ENCODE data around the gene HPN. TPM values are rescaled to one million over a fixed set of nuclear protein-coding genes. Genes with fewer than 3 reads are reported as not detected.

Gene HPN
- total RNA-seq, 3 donors from 2014 or later (not counting 1 experiment from before 2014, with no cell fraction given) = not detected

GRCh38 chr19:35061583-35062373 lies 20.3 kb downstream of the HPN start:
- Histone ChIP-seq H3K27ac (ENCODE audit: low read length) (no peak overlapping the region), H3K4me1 (ENCODE audit: control insufficient read depth, insufficient read depth, low read length) (no peaks in the 10 kb centered on the region), H3K4me3 (ENCODE audit: low read length) (no peak overlapping the region), H3K9me3 (ENCODE audit: control insufficient read depth, insufficient read depth, low read length) (no peaks in the 10 kb centered on the region), H3K27me3 (ENCODE audit: control insufficient read depth, insufficient read depth, low read length) (no peaks in the 10 kb centered on the region), H3K36me3 (ENCODE audit: control insufficient read depth, insufficient read depth, low read length) (no peaks in the 10 kb centered on the region)
- no peaks in the 10 kb centered on the region for H3K9me3 Mint-ChIP-seq
- no peaks in the 10 kb centered on the region for H3K36me3 Mint-ChIP-seq
- no peak for ATAC-seq
- no peak for DNase-seq
- H3K4me1 Mint-ChIP-seq = peaks cover 0 to 1% of the 10 kb centered on the region in 2 donors
- intact Hi-C loops (cut with micrococcal nuclease) = no loop called here
- no peak for TF ChIP-seq CTCF (IDR thresholded peaks at IDR 0.05)
- H3K4me3 Mint-ChIP-seq = no peak overlapping the region
- H3K27ac Mint-ChIP-seq = no peak overlapping the region
- H3K27me3 Mint-ChIP-seq (ENCODE audit: low read depth in 2 of 2) = peaks cover 1 to 4% of the 10 kb centered on the region in 2 donors
- 82% methylated on average over 7 of the region's 7 CpGs for WGBS (ENCODE audit: insufficient coverage)

- H3K4me3 Mint-ChIP-seq = no peak overlapping the region
- Histone ChIP-seq H3K9me3 (ENCODE audit: control insufficient read depth, insufficient read depth, low read length) (no peaks in the 10 kb centered on the region), H3K27me3 (ENCODE audit: control insufficient read depth, insufficient read depth, low read length) (no peaks in the 10 kb centered on the region), H3K27ac (ENCODE audit: low read length) (no peak overlapping the region), H3K4me3 (ENCODE audit: low read length) (no peak overlapping the region), H3K4me1 (ENCODE audit: control insufficient read depth, insufficient read depth, low read length) (peaks cover 6% of the 10 kb centered on the region), H3K36me3 (ENCODE audit: control insufficient read depth, insufficient read depth, low read length) (no peaks in the 10 kb centered on the region)
- ATAC-seq = no peak
- no peak for TF ChIP-seq CTCF (IDR thresholded peaks at IDR 0.05)
- intact Hi-C loops (cut with micrococcal nuclease) = no loop called here
- peaks cover 0 to 5% of the 10 kb centered on the region in 2 donors for H3K4me1 Mint-ChIP-seq
- H3K27me3 Mint-ChIP-seq (ENCODE audit: low read depth in 2 of 2) = peaks cover 0 to 4% of the 10 kb centered on the region in 2 donors
- no peak overlapping the region for H3K27ac Mint-ChIP-seq
- WGBS (ENCODE audit: insufficient coverage) = 90% methylated on average over 7 of the region's 7 CpGs
- no peak for DNase-seq
- no peaks in the 10 kb centered on the region for H3K9me3 Mint-ChIP-seq
- no peaks in the 10 kb centered on the region for H3K36me3 Mint-ChIP-seq
Measured at GRCh38 chr19:35062942-35063341, 21.4 kb downstream of the HPN start.

GRCh38 chr19:35063940-35064818 lies 22.7 kb downstream of the HPN start:
- Histone ChIP-seq H3K27me3 (ENCODE audit: control insufficient read depth, insufficient read depth, low read length) (no peaks in the 10 kb centered on the region), H3K4me1 (ENCODE audit: control insufficient read depth, insufficient read depth, low read length) (peaks cover 6% of the 10 kb centered on the region), H3K27ac (ENCODE audit: low read length) (no peak overlapping the region), H3K9me3 (ENCODE audit: control insufficient read depth, insufficient read depth, low read length) (no peaks in the 10 kb centered on the region), H3K36me3 (ENCODE audit: control insufficient read depth, insufficient read depth, low read length) (no peaks in the 10 kb centered on the region), H3K4me3 (ENCODE audit: low read length) (no peak overlapping the region)
- WGBS (ENCODE audit: insufficient coverage) = 79% methylated on average over 10 of the region's 10 CpGs
- no peak overlapping the region for H3K27ac Mint-ChIP-seq
- H3K4me1 Mint-ChIP-seq = peaks cover 0 to 5% of the 10 kb centered on the region in 2 donors
- no peaks in the 10 kb centered on the region for H3K9me3 Mint-ChIP-seq
- no peaks in the 10 kb centered on the region for H3K36me3 Mint-ChIP-seq
- no peak overlapping the region for H3K4me3 Mint-ChIP-seq
- no peak for TF ChIP-seq CTCF (IDR thresholded peaks at IDR 0.05)
- ATAC-seq (no peak), DNase-seq (no peak)
- intact Hi-C loops (cut with micrococcal nuclease) = no loop called here
- H3K27me3 Mint-ChIP-seq (ENCODE audit: low read depth in 2 of 2) = peaks cover 0 to 4% of the 10 kb centered on the region in 2 donors
